DND-41 (cell line): ENCODE data around the gene GNAO1.

Experiments used
- ATAC-seq: fragments of 200-7000 bp; cut with Tn5 transposase; 3 replicates; pipeline ENCODE4 v1.9.1; 2021; ENCODE audit warnings: low read depth; ENCODE audit not compliant: insufficient read depth
- DNase-seq: peaks from one replicate; pipeline ENCODE4 v3.0.0-alpha.2; 2020
- H2AFZ ChIP-seq: 2 replicates; pipeline ENCODE4 v1.6.0; 2012; ENCODE audit warnings: low read depth, low read length
- H3K27ac ChIP-seq: 2 replicates; pipeline ENCODE4 v1.5.1; 2012; ENCODE audit warnings: low read length, inconsistent platforms
- H3K27me3 ChIP-seq: fragments of 200-600 bp; sonication (generic); 2 replicates; pipeline ENCODE4 v1.6.0; 2012; ENCODE audit warnings: low read length, mild to moderate bottlenecking, inconsistent platforms; ENCODE audit not compliant: insufficient read depth, poor library complexity
- H3K36me3 ChIP-seq: 2 replicates; pipeline ENCODE4 v1.5.1; 2012; ENCODE audit warnings: low read length, inconsistent platforms; ENCODE audit not compliant: insufficient read depth
- H3K4me1 ChIP-seq: 2 replicates; pipeline ENCODE4 v1.5.1; 2012; ENCODE audit warnings: mild to moderate bottlenecking, low read length; ENCODE audit not compliant: insufficient read depth
- H3K4me2 ChIP-seq: 2 replicates; pipeline ENCODE4 v1.6.0; 2012; ENCODE audit warnings: mild to moderate bottlenecking, moderate library complexity, low read length, inconsistent platforms; ENCODE audit not compliant: insufficient read depth
- H3K4me3 ChIP-seq, 2 experiments: fragments of 200-600 bp in 1 of 2; shearing (Covaris generic) in 1 of 2; 2 replicates each; pipeline ENCODE4 v1.5.1; 2012 to 2016; ENCODE audit warnings: inconsistent platforms in 2 of 2, low read length in 2 of 2, mild to moderate bottlenecking in 2 of 2, low read depth in 1 of 2, moderate library complexity in 1 of 2
- H3K79me2 ChIP-seq: 2 replicates; pipeline ENCODE4 v1.6.0; 2012; ENCODE audit warnings: low read length, inconsistent platforms; ENCODE audit not compliant: insufficient read depth
- H3K9ac ChIP-seq: 2 replicates; pipeline ENCODE4 v1.6.0; 2012; ENCODE audit warnings: low read depth, mild to moderate bottlenecking, inconsistent platforms, low read length, moderate library complexity
- H3K9me3 ChIP-seq: 2 replicates; pipeline ENCODE4 v1.5.1; 2012; ENCODE audit warnings: low read length, moderate library complexity, mild to moderate bottlenecking, inconsistent platforms; ENCODE audit not compliant: insufficient read depth, severe bottlenecking
- H4K20me1 ChIP-seq: 2 replicates; pipeline ENCODE4 v1.6.0; 2012; ENCODE audit warnings: low read length; ENCODE audit not compliant: insufficient read depth
- EZH2 ChIP-seq: IDR thresholded peaks from 3 replicates; pipeline ENCODE4 v1.6.1; 2012; ENCODE audit warnings: borderline replicate concordance, low read depth, mild to moderate bottlenecking, moderate library complexity, low read length, inconsistent platforms; ENCODE audit not compliant: severe bottlenecking
- TF ChIP-seq, protein P1 (sequence below): IDR thresholded peaks from 2 replicates; pipeline ENCODE4 v1.5.1; 2012; ENCODE audit warnings: borderline replicate concordance, low read length, moderate library complexity, mild to moderate bottlenecking; ENCODE audit not compliant: poor library complexity, severe bottlenecking; ENCODE audit errors: extremely low read depth

Gene GNAO1

GRCh38 chr16:56349086-56349415 lies 157.8 kb downstream of the GNAO1 start:
- H3K27me3 ChIP-seq: no peaks in the 10 kb centered on the region
- H3K9ac ChIP-seq: no peak overlapping the region
- H3K4me3 ChIP-seq: no peak overlapping the region
- H4K20me1 ChIP-seq: no peaks in the 10 kb centered on the region; the same call in 1 of the 2 replicates
- no peaks in the 10 kb centered on the region for H3K9me3 ChIP-seq
- no peaks in the 10 kb centered on the region for H3K79me2 ChIP-seq
- no peak for DNase-seq
- H3K36me3 ChIP-seq: peaks cover 13% of the 10 kb centered on the region
- no peak overlapping the region for H3K27ac ChIP-seq
- H3K4me2 ChIP-seq: no peak overlapping the region
- TF ChIP-seq, protein P1, sequence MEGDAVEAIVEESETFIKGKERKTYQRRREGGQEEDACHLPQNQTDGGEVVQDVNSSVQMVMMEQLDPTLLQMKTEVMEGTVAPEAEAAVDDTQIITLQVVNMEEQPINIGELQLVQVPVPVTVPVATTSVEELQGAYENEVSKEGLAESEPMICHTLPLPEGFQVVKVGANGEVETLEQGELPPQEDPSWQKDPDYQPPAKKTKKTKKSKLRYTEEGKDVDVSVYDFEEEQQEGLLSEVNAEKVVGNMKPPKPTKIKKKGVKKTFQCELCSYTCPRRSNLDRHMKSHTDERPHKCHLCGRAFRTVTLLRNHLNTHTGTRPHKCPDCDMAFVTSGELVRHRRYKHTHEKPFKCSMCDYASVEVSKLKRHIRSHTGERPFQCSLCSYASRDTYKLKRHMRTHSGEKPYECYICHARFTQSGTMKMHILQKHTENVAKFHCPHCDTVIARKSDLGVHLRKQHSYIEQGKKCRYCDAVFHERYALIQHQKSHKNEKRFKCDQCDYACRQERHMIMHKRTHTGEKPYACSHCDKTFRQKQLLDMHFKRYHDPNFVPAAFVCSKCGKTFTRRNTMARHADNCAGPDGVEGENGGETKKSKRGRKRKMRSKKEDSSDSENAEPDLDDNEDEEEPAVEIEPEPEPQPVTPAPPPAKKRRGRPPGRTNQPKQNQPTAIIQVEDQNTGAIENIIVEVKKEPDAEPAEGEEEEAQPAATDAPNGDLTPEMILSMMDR: no peak
- no peak for TF ChIP-seq EZH2
- no peak overlapping the region for H2AFZ ChIP-seq
- H3K4me1 ChIP-seq: no peaks in the 10 kb centered on the region
- no peak for ATAC-seq

DNA sequence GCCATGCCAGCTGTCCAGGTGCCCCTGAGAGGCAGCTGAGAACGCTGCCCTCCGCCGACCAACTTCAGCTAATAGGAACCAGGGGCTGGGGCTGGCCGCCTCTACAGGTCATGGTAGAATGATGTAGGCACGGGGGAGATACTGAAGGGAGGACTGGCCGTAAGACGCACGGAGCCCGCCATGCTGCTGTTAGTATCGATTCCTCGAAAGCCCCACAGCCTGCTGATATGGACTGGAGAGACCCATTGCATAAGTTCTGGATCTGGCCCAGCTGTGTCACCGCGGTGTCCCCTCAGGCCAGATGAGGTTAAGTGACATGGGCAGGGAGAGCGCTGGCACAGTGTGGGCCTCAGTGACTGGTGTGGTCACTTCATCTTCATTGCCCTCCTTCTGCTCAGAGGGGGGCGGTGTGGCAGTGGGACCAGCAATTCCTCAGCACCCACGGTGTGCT lies 158.4 kb downstream of the GNAO1 start:
- DNase-seq (no peak), ATAC-seq (no peak)
- Histone ChIP-seq H3K4me2 (no peak overlapping the region), H3K4me1 (no peaks in the 10 kb centered on the region), H2AFZ (no peak overlapping the region), H3K27ac (no peak overlapping the region), H3K27me3 (no peaks in the 10 kb centered on the region), H3K9me3 (no peaks in the 10 kb centered on the region), H3K9ac (no peak overlapping the region), H3K4me3 (no peak overlapping the region), H3K36me3 (peaks cover 10% of the 10 kb centered on the region), H3K79me2 (no peaks in the 10 kb centered on the region), H4K20me1 (no peaks in the 10 kb centered on the region; the same call in 1 of the 2 replicates)
- TF ChIP-seq EZH2: no peak
- TF ChIP-seq, protein P1: no peak

DNA sequence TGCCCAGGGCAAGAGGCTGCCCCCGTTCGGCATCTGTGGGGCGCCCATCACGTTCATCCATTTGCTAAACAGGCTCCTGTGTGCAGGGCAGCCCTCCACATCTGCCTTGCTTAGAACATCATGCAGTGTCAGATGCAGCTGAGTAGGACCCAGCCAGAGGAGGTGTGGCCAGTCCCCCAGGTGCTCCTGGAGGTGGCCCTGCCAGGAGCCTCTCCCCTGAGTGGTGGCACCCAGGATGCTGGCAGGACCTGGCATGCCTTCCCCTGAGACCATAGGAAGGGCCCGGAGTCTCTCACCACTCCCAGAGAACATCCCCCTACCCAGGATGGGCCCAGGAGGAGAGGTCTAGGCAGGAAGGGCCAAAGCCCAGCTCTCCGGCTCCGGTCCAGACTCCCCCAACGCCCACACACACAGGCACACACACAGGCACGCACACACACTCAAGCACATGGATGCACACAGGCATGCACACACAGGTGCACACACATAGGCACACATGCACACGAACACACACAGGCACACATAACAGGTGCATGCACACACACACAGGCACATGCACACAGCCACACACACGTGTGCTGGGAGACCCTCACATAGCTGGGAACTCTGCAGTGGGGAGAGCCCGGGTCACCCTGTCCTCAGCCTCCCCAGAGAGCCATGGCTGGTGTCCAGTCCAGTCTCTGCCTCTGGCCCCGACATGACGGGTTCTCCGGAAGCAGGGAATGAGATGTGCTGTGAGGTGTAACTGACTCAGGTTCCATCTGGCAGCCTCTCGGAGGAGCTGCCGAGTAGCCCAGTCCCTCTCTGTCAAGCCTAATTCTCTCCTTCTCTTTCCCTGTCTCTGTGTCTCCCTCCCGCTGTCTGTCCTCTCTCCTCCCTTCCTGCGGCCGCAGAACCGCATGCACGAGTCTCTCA lies 159.5 kb downstream of the GNAO1 start:
- no peaks in the 10 kb centered on the region for H3K79me2 ChIP-seq
- no peak overlapping the region for H3K4me2 ChIP-seq
- H4K20me1 ChIP-seq: no peaks in the 10 kb centered on the region; the same call in 1 of the 2 replicates
- H2AFZ ChIP-seq: no peak overlapping the region
- no peak overlapping the region for H3K9ac ChIP-seq
- H3K36me3 ChIP-seq: 0 out of 2 replicates have a peak, but pooled peaks cover 2% of the 10 kb centered on the region
- no peak for TF ChIP-seq EZH2
- TF ChIP-seq, protein P1: no peak
- DNase-seq (no peak), ATAC-seq (no peak)
- no peaks in the 10 kb centered on the region for H3K9me3 ChIP-seq
- no peak overlapping the region for H3K27ac ChIP-seq
- no peaks in the 10 kb centered on the region for H3K4me1 ChIP-seq
- no peaks in the 10 kb centered on the region for H3K27me3 ChIP-seq
- H3K4me3 ChIP-seq: no peak overlapping the region
